Prostate gland (tissue), 2 donors: ENCODE results near the gene SENP8.

Source experiments
- CTCF ChIP-seq, 4 experiments: fragments of 200-600 bp in 2 of 4; fragments of 450-650 bp in 2 of 4; sonication (generic) in 2 of 4; IDR thresholded peaks; 1 replicate in 3 of 4; 2 replicates in 1 of 4; pipeline ENCODE4 v1.5.1; 2016 to 2019; ENCODE audit warnings: antibody characterized with exemption in 4 of 4, mild to moderate bottlenecking in 2 of 4, moderate library complexity in 2 of 4
- POLR2A ChIP-seq: fragments of 450-650 bp; IDR thresholded peaks from one replicate; pipeline ENCODE4 v1.6.1; 2016; ENCODE audit warnings: antibody characterized with exemption, mild to moderate bottlenecking
- POLR2AphosphoS5 ChIP-seq: sonication (generic); formaldehyde crosslinking; IDR thresholded peaks from one replicate; pipeline ENCODE4 v1.6.1; 2017; ENCODE audit warnings: antibody characterized with exemption

GRCh38 chr15:72117486-72118016 lies 652 bp upstream of the SENP8 start:
- TF ChIP-seq POLR2A (no peak), CTCF (IDR thresholded peaks at IDR 0.05) (no peak), POLR2AphosphoS5 (peak; percentile 37)
